NK-92 (cell line): ENCODE measurements around the gene MRTFA.
"Not testable (repeated sequence)": the region's sequence is repeated elsewhere in the genome, so short reads cannot be mapped to it uniquely, and the experiment has no call there.

ENCODE experiments used
- DNase-seq: peaks from one replicate; lab custom pipeline; 2025; ENCODE audit not compliant: unreplicated experiment; lab: John Stamatoyannopoulos, UW

Gene MRTFA

DNA sequence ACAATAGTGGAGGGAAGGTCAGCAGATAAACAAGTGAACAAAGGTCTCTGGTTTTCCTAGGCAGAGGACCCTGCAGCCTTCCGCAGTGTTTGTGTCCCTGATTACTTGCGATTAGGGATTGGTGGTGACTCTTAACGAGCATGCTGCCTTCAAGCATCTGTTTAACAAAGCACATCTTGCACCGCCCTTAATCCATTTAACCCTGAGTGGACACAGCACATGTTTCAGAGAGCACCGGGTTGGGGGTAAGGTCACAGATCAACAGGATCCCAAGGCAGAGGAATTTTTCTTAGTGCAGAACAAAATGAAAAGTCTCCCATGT is 136.1 kb downstream of the MRTFA start:
- DNase-seq = not testable (repeated sequence)

DNA sequence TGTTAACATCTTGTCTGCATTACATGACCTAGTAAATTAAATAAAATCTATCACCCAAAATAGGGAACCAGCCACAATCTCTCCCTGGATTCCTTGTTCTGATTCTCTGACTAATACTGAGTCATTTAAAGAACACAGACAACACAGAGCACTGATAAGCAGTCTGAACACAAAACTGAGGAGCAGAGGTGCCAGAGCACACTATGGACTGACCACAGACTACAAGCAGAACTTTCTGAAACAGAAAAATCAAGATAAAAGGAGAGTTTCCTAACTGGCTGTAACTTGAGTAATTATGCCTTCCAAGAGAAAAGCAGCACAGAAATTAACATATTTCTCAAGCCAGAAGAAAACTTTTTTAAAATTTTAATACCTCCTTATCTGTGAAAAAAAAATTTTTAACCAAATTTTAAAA is 137.3 kb downstream of the MRTFA start:
- no peak for DNase-seq

- no peak for DNase-seq
Observed at GRCh38 chr22:40498420-40499208, 137.9 kb downstream of the MRTFA start.

- DNase-seq = no peak
Observed at GRCh38 chr22:40493441-40493840, 143.1 kb downstream of the MRTFA start.

- no peak for DNase-seq
Observed at GRCh38 chr22:40491990-40492631, 144.4 kb downstream of the MRTFA start.

DNA sequence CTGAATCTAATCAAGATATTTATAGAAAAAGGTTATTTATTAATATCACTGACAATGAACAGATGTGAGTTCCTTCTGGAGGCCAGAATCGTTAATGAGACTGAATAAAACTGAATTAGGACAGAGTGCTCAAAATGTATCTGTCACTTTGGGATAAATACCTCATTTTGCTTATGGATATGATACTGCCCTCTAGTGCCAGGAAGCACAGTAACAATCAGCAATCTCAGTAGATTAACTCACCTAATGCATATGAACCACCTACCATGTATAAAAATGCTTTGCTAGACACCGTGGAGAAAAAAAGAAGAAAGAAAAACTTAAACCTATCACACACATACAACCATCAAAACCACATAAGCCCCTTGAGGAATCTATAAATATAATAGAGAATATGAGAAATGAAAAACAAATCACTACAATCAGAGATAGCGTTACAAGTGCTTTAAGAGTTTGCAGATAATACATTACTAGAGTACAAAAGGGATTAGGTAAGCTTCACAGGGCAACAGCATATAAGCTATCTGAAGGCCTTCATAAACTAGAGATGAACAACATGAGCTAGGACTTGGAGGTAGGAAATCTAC is 148.8 kb downstream of the MRTFA start:
- no peak for DNase-seq

DNA sequence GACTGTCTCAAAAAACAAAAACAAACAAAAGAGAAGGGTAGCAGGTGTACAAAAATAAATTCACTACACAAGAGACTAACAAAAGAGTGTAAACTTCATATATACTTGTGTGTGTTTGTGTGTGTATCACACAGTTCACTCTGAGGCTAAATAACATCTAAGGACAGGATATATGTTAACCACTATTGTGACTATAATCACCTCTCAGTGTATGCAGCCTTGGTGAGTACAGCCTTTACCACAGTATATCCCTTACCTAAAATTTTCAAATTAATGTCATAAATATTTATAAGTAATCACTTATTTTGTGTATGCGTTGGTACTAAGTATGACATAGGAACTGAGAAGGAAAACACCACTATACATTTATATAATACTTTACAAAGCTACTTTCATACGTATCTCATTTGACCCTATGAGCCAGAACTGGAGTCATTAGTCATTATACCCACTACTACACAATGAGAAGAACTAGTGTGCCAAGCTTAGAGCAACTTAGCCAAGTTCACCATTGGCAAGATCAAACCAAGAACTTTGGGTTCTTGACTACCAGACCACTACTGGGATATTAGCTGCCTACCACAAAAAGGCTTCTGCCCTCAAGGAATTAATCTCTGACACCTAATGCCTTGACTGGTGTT is 149.4 kb downstream of the MRTFA start:
- no peak for DNase-seq

- no peak for DNase-seq
Observed at GRCh38 chr22:40485813-40486667, 150.5 kb downstream of the MRTFA start.

GRCh38 chr22:40484906-40485669 is 151.4 kb downstream of the MRTFA start:
- DNase-seq = no peak

- DNase-seq = no peak
Observed at GRCh38 chr22:40482886-40483285, 153.6 kb downstream of the MRTFA start.

DNA sequence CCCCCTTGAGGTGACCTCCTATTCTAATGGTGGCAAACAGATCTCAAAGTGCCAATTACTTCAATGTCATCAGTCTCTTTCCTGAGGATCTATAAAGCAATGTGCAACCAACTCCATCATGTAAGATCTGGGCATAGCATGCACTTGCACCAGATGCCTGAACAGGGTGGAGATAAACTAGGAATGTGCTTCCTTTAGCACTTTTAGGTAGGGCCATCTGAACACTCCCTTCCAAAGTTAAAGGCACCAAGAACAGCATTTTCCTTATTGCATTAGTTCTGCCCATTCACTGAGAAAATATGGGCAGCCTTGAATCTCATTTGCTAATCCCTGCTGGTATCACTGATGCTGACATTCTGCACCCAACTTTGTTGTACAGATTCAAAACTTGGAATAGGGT is 154.1 kb downstream of the MRTFA start:
- no peak for DNase-seq

- no peak for DNase-seq
Observed at GRCh38 chr22:40480996-40481395, 155.5 kb downstream of the MRTFA start.

GRCh38 chr22:40479887-40480538 is 156.5 kb downstream of the MRTFA start:
- no peak for DNase-seq

- DNase-seq = no peak
Observed at GRCh38 chr22:40479126-40479800, 157.3 kb downstream of the MRTFA start.

- no peak for DNase-seq
Observed at GRCh38 chr22:40478338-40479125, 158.0 kb downstream of the MRTFA start.

DNA sequence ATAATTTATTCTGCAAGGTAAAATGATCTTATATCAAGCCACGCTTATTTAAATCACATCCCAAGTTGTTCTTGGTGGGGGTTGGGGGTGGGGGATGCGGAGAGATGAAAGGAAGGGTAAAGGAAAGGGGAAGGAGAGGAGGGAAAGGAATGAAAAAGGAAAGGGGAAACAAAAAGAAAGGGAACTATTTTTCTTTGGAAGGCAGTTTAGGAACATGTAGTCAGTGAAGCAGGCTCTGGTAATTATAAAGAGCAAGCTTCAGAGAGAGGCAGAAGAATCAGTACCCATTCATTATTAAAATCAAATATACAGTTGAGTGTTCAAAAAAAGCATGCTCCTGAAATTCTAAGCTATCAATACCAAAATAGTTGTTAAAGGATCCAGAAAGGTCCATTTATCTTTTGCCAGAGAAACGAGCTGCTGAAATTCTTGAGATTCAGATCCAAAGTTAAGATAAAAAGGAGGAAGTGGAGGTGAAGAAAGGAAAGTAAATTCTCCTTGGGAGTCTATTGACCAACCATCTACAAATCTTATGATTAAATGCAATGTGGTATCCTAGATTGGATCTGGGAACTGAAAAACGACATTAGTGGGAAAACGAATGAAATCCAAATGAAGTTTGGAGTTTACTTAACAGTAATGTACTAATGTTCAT is 158.7 kb downstream of the MRTFA start:
- DNase-seq = no peak

- no peak for DNase-seq
Observed at GRCh38 chr22:40476341-40476740, 160.2 kb downstream of the MRTFA start.

DNA sequence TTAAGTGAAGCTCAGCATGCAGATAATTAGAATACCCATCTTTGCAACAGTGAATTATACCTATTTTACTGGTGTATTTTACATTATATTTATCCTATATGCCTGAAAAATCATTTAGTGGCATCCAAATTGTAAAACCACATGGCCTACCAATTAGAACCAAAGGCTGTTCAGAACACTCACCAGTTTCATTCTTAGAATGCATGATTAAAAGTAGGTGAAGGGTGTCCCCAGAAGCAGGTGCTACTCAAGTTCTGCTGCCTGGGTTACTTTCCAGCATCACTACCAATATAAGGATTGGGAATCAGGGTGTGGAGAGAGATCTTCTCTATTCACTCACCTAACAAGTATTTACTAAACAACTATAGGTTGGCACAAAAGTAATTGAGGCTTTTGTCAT is 162.8 kb downstream of the MRTFA start:
- DNase-seq = no peak
